Measurements from ENCODE around the gene GBP1. TPM values are rescaled to one million over a fixed set of nuclear protein-coding genes. Genes with fewer than 3 reads are reported as not detected.
A peak's percentile ranks its signal among the peaks of the same experiment; 100 is the strongest.
"Not testable (repeated sequence)": the region's sequence is repeated elsewhere in the genome, so short reads cannot be mapped to it uniquely, and the experiment has no call there.

Gene GBP1
- total RNA-seq, 1 donor from 2014 or later = 5.7 TPM

DNA sequence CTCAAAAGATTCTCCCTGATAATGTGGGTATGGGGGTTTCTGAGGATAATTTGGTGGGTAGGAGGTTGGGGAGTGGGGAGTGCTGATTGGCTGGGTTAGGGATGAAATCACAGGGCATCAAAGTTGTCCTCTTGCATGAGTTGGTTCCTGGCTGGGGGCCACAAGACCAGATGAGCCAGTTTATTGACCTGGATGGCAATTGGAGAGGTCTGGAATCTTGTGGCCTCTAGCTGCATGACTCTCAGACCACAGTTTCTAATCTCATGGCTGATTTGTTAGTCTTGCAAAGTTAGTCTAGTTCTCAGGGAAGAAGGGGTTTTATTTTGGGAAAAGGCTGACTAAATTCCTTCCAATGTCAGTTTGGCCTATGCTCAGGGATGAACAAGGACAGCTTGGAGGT lies 3.3 kb upstream of the GBP1 start:
- intact Hi-C loops (cut with DNase I) = no loop called here

DNA sequence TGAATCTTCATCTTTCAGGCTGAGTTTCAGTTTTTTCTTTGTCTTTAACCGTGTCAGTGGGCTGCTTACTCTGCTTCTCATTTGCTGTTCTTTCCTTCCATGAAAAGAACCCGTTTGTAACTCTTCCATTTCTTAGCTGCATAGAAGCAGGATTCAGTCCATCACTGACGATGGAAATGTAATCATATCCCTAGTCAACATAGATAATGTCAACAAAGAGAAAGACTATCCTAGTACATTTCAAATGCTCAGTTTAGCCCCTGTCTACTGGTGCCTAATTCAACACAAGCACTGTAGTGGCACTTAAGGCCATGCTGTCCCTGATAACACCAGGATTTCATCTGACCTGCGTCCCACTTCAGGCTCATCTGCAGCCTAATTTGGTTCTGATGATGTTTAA lies 376 bp downstream of the GBP1 start:
- ATAC-seq (ENCODE audit: poor library complexity) (peak; percentile 67), DNase-seq (no peak)
- intact Hi-C loops (cut with DNase I) = no loop called here

More for the DNA sequence above, 3.3 kb upstream of the GBP1 start:
- DNase-seq (no peak), ATAC-seq (ENCODE audit: poor library complexity) (no peak)

- ATAC-seq (ENCODE audit: poor library complexity) (no peak), DNase-seq (no peak)
- intact Hi-C loops (cut with DNase I) = no loop called here
Measured at GRCh38 chr1:89063094-89063493, 1.9 kb downstream of the GBP1 start.

DNA sequence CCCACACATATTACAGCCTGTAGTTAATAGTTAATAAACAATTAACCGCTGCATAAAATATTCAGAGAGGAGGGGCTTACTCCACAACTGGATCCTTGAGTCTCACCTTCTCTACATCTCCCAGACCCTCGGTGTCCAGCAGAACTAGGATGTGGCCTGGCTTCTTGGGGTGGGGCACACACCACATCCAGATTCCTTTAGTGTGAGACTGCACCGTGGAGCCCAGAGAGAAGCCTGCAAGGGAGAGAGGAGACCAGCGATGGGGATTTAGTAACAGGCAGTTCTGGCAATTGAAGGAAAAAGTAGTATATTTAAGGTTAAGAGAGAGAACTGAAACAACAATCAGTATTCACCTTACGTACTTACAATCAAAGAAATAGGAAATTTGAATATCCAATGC lies 4.9 kb downstream of the GBP1 start:
- ATAC-seq (ENCODE audit: poor library complexity) = no peak
- DNase-seq = no peak
- intact Hi-C loops (cut with DNase I) = no loop called here

DNA sequence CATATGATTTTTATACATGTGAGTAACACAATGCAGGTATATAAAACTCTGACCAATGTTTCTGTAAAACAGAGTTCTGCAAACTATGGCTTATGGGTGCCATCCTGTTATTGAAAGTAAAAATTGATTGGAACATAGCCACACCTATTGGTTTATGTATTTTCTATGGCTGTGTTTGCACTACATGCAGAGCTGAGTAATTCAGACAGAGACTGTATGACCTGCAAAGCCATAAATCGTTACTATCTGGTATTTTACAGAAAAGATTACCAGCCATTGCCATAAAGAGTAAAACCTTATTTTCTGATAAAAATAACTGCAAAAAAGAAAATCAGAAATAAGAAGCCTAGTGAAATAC lies 13.1 kb downstream of the GBP1 start:
- ATAC-seq (ENCODE audit: poor library complexity) = no peak
- intact Hi-C loops (cut with DNase I) = no loop called here
- no peak for DNase-seq

DNA sequence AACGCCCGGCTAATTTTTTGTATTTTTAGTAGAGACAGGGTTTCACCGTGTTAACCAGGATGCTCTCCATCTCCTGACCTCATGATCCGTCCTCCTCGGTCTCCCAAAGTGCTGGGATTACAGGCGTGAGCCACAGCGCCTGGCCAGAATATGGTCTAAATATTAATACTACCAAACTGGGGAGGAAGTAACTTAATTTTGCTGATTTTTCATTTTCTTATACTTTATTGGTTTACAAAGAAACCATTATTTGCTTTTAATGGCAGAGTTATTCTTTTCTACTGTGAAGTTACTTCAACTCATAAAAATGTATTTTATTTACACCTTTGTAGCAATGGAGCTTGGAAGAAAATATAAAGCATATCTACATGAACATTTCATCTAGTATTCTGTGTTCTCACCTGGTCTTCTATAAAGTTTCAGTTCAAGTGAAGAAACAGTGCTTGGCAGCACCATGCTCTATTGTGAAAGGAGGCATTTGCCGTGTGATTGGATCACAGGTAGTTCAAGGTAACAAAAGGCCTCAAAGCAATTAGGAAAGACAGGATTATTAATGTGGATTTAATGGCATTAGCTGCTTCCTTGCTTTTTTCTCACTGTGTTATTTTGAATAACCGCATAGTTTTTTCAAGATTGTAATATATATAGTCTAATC lies 13.6 kb downstream of the GBP1 start:
- intact Hi-C loops (cut with DNase I) = no loop called here
- ATAC-seq (ENCODE audit: poor library complexity) (no peak), DNase-seq (no peak)

GRCh38 chr1:89050649-89051033 lies 14.4 kb downstream of the GBP1 start:
- DNase-seq (no peak), ATAC-seq (ENCODE audit: poor library complexity) (no peak)
- intact Hi-C loops (cut with DNase I) = no loop called here

- DNase-seq; ATAC-seq (ENCODE audit: poor library complexity); intact Hi-C loops (cut with DNase I): not testable (repeated sequence)
Measured at GRCh38 chr1:89049901-89050648, 14.9 kb downstream of the GBP1 start.

GRCh38 chr1:89049187-89049586 lies 15.8 kb downstream of the GBP1 start:
- ATAC-seq (ENCODE audit: poor library complexity); intact Hi-C loops (cut with DNase I); DNase-seq: not testable (repeated sequence)

GRCh38 chr1:89047734-89048133 lies 17.3 kb downstream of the GBP1 start:
- intact Hi-C loops (cut with DNase I) = no loop called here
- DNase-seq = no peak
- ATAC-seq (ENCODE audit: poor library complexity) = no peak

- intact Hi-C loops (cut with DNase I); DNase-seq; ATAC-seq (ENCODE audit: poor library complexity): not testable (repeated sequence)
Measured at GRCh38 chr1:89046318-89047183, 18.5 kb downstream of the GBP1 start.

- DNase-seq = no peak
- ATAC-seq (ENCODE audit: poor library complexity) = no peak
- intact Hi-C loops (cut with DNase I) = no loop called here
Measured at GRCh38 chr1:89044970-89045721, 19.9 kb downstream of the GBP1 start.

DNA sequence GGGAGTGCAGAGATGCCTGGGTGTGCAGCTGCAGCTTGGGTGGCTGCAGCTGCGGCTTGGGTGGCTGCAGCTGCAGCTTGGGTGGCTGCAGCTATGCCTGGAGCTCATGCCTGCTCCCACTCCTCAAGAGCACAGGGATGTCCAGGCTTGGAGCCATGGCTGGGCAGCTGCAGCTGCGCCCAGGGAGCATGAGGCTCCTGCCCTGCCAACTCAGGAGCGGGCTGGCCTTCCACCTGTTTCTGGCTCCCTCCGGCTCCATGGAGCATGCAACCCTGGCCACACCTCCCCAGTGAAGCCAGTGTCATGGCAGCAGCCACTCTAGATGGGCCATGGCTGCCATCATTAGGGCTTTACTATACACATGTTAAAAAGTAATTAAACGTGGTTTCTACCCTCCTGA lies 21.1 kb downstream of the GBP1 start:
- ATAC-seq (ENCODE audit: poor library complexity) = no peak

GRCh38 chr1:89042491-89042890 lies 22.5 kb downstream of the GBP1 start:
- DNase-seq (no peak), ATAC-seq (ENCODE audit: poor library complexity) (no peak)
- intact Hi-C loops (cut with DNase I) = no loop called here

More for the DNA sequence above, 21.1 kb downstream of the GBP1 start:
- intact Hi-C loops (cut with DNase I) = no loop called here
- no peak for DNase-seq

DNA sequence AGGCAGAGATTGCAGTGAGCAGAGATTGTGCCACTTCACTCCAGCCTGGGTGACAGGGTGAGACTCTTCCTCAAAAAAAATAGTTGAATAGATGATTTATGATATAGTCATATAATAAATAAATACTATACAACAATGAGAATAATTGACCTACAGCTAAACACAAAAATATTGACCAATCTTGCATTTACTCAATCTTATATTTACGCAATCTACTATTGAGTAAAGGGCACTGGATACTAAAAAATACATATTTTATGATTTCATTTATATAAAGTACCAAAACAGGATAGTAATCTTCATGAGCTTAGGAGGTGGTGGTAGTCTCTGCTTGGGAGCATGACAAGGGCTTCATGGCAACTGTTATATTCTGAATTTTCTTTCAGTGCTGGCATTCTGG lies 23.3 kb downstream of the GBP1 start:
- ATAC-seq (ENCODE audit: poor library complexity) (no peak), DNase-seq (no peak)
- intact Hi-C loops (cut with DNase I) = no loop called here

DNA sequence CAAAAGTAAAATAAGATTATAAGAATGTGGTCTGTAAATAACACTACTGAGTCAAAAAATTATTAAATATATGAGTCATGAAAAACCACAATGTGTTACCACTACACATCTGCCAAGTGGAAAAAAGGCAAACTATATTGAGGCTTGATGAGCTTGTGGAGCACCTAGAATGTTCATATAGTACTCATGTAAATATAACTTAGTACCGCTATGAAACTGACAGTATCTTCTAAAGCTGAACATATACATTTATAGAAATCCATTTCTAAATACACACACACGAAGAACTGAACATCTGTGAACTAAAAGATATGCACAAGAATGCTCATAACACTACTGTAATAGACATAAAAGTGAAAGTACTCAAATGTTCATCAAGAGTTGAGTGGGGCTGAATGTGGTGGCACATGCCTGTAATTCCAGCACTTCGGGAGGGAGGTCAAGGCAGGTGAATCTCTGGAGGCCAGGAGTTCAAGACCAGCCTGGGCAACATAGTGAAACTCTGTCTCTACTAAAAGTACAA lies 23.8 kb downstream of the GBP1 start:
- intact Hi-C loops (cut with DNase I) = no loop called here

DNA sequence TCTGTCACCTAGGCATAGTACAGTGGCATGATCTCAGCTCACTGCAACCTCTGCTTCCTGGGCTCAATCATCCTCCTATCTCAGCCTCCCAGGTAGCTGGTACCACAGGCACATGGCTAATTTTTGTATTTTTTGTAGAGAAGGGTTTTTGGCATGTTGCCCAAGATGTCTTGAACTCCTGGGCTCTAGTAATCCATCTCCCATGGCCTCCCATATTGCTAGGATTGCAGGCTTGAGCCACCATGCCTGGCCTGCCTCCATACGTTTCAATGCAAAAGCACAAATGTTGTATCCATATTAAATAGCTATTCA lies 24.7 kb downstream of the GBP1 start:
- DNase-seq = no peak
- intact Hi-C loops (cut with DNase I) = no loop called here
- no peak for ATAC-seq (ENCODE audit: poor library complexity)

More for the DNA sequence above, 23.8 kb downstream of the GBP1 start:
- no peak for DNase-seq
- ATAC-seq (ENCODE audit: poor library complexity) = no peak

DNA sequence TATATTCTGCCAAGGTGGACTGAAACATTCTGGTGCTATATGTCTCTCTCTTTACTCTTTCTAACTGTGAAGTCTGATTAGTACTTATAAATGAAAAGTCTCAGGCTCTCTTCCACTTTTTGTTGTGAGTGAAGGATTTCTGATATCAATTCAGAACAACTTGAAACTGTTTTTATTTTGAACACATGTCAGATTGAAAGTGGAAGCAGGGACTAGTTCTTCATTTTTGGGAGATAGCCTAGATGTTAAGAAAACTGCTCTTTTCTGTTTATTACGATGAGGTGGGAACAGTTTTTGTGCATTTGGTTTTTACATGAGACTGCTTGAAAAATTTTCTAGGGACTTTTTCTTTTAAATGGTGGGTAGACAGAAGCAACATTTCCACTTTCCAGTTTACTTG lies 27.8 kb downstream of the GBP1 start:
- DNase-seq (no peak), ATAC-seq (ENCODE audit: poor library complexity) (no peak)
- intact Hi-C loops (cut with DNase I) = no loop called here

DNA sequence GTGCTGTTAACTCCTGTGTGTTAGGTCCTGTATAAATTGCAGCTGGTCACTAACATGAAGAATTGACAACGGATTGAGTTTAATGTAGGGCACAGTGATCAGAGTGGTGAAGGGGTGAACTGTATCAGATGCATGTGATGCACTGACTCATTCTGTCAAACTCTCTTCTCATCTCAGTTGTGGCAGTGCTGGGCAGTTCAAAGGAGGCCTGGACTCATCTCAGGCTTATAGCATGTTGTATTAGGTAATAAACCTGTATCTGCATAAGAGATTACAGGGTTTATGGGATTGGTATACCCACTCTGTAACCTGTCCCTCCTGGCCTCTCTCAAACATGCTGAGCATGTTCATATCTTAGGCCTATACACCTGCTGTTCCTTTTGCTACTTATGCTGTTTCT lies 29.9 kb downstream of the GBP1 start:
- no peak for DNase-seq
- no peak for ATAC-seq (ENCODE audit: poor library complexity)
- intact Hi-C loops (cut with DNase I) = no loop called here
